ENCODE data around the gene FSIP1.

FSIP1 gene

DNA sequence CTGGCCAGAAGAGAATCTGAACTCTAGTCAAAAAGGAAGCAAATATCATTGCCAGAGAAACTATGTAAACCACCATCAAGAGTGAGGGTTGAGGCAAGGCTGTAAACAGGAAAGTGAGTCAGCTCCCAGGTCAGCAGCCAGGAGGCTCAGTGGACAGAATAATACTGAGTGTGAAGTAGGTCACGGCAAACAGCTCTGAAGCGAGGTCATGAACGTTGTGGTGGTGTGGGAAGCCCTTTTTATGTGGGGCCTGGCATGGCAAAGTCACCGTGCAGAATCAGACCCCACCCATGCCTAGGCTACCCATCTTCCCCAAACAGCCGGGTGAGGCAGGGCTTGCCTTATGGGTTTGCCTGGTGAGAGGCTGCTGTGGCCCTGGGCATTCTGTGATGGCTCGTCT is 157.8 kb downstream of the FSIP1 start:
- no peaks in the 10 kb centered on the region for H3K27me3 ChIP-seq (ENCODE audit: insufficient read depth, low read length)

DNA sequence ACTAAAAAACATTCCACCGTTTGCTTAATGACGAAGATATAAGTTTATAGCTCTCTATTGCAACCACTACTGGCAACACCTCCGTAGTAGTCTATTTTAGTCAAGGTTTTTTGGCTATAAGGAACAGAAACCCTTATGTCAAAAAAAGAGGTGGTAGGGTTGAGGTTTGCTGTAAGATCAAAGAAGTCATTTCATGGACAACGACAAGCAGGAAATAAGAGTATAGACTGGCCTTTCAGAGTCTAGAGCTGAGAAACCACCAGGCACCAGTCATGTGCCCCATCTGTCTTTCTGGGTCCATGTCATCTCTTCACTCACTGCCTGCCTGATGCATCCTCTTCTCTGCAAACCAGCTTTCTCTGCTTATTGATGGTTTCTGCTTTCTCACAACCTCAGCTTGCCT is 159.1 kb downstream of the FSIP1 start:
- Histone ChIP-seq H3K9ac (ENCODE audit: low read depth, low read length) (no peak overlapping the region), H3K27me3 (ENCODE audit: insufficient read depth, low read length) (no peaks in the 10 kb centered on the region), H3K27ac (ENCODE audit: low read length) (no peak overlapping the region), H3K4me1 (ENCODE audit: insufficient read depth, low read length) (no peaks in the 10 kb centered on the region), H3K36me3 (ENCODE audit: insufficient read depth, low read depth, low read length) (no peaks in the 10 kb centered on the region), H3K9me3 (ENCODE audit: insufficient read depth, low read depth, low read length) (no peaks in the 10 kb centered on the region), H3K4me3 (ENCODE audit: low read length) (no peak overlapping the region)

More for the DNA sequence above, 157.8 kb downstream of the FSIP1 start:
- no peaks in the 10 kb centered on the region for H3K4me1 ChIP-seq (ENCODE audit: insufficient read depth, low read length)
- no peak overlapping the region for H3K4me3 ChIP-seq (ENCODE audit: low read length)
- no peak overlapping the region for H3K9ac ChIP-seq (ENCODE audit: low read depth, low read length)
- H3K9me3 ChIP-seq (ENCODE audit: insufficient read depth, low read depth, low read length), result no peaks in the 10 kb centered on the region
- no peak overlapping the region for H3K27ac ChIP-seq (ENCODE audit: low read length)
- H3K36me3 ChIP-seq (ENCODE audit: insufficient read depth, low read depth, low read length), result no peaks in the 10 kb centered on the region

DNA sequence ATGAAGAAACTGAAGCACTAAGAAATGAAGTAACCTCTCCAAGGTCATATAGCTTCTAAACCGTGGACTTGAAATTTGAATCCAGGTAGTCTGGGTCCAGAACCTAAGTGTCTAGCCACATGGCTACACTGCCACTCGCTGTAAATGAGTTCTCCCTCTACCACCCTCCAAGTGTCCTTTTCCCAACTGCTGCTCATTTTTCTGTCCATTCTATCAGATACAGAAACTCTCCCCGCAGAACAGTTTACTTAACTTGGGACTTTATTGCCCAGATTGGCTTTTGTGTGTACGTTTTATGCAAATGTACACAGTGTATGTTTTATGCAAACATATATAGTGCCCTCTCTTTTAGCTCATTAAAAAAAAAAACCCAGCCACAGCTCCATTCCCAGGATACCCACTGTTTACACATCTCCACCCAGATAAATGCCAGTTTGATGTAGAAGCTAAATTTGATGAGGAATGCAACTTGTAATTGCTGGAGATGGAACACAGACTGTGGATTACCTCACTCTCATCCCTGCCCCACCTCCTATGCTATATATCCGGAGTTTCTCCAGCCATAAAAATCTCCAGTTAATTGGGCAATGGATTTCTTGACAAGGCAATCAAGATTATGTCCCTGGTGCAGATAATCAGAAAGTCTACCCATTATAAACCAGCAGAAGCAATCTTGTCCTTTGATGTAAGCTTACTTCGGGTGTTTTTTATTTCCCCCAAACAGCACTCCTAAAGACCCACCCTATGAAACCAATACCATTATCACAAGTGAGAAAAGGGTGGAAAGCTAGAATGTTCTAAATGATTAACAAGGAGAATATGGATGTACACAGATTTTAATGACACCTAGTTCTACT is 159.8 kb downstream of the FSIP1 start:
- Histone ChIP-seq H3K36me3 (ENCODE audit: insufficient read depth, low read depth, low read length) (no peaks in the 10 kb centered on the region), H3K27ac (ENCODE audit: low read length) (no peak overlapping the region), H3K9ac (ENCODE audit: low read depth, low read length) (no peak overlapping the region), H3K27me3 (ENCODE audit: insufficient read depth, low read length) (no peaks in the 10 kb centered on the region), H3K4me3 (ENCODE audit: low read length) (no peak overlapping the region), H3K9me3 (ENCODE audit: insufficient read depth, low read depth, low read length) (no peaks in the 10 kb centered on the region), H3K4me1 (ENCODE audit: insufficient read depth, low read length) (no peaks in the 10 kb centered on the region)

DNA sequence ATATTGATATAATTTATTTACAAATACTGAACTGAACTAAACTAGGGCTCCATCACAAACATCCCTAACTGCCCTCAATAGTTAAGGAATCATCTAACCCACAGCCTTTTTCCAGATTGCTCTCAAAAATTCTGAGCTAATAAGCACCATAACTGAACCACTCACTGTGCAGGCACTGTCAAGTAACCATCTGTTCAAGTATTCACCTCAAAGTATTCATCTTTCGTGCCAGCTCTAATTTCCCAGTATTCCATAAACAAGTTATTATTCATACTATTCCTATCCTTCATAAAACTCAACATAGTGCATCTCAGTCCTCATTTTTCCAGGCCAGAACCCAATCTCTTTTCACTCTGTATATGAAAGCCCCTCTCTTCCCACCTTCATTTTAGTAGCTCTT is 160.7 kb downstream of the FSIP1 start:
- H3K36me3 ChIP-seq (ENCODE audit: insufficient read depth, low read depth, low read length), result no peaks in the 10 kb centered on the region
- H3K4me3 ChIP-seq (ENCODE audit: low read length), result no peak overlapping the region
- H3K9ac ChIP-seq (ENCODE audit: low read depth, low read length), result no peak overlapping the region
- no peaks in the 10 kb centered on the region for H3K4me1 ChIP-seq (ENCODE audit: insufficient read depth, low read length)
- no peaks in the 10 kb centered on the region for H3K27me3 ChIP-seq (ENCODE audit: insufficient read depth, low read length)
- H3K9me3 ChIP-seq (ENCODE audit: insufficient read depth, low read depth, low read length), result no peaks in the 10 kb centered on the region
- no peak overlapping the region for H3K27ac ChIP-seq (ENCODE audit: low read length)

DNA sequence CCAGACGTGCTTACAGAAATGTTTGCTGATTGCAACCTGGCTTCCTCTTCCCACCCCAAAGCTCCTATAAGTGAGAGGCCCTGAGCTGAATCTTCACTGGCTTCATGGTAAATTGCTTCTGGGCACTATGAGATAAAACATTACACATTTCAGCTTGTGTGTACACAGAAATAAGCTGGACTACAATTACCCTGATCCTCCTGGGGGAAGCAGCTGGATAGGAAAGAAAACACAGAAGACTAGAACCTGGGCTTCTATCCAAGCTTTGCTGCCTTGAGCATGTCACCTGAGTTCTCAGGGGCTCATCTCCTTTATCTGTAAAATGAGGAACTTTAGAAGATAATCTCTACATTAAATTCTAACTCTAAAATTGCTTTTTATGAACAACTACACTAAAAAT is 161.4 kb downstream of the FSIP1 start:
- Histone ChIP-seq H3K9me3 (ENCODE audit: insufficient read depth, low read depth, low read length) (no peaks in the 10 kb centered on the region), H3K4me1 (ENCODE audit: insufficient read depth, low read length) (no peaks in the 10 kb centered on the region), H3K4me3 (ENCODE audit: low read length) (no peak overlapping the region), H3K36me3 (ENCODE audit: insufficient read depth, low read depth, low read length) (no peaks in the 10 kb centered on the region), H3K27me3 (ENCODE audit: insufficient read depth, low read length) (no peaks in the 10 kb centered on the region), H3K27ac (ENCODE audit: low read length) (no peak overlapping the region), H3K9ac (ENCODE audit: low read depth, low read length) (no peak overlapping the region)

DNA sequence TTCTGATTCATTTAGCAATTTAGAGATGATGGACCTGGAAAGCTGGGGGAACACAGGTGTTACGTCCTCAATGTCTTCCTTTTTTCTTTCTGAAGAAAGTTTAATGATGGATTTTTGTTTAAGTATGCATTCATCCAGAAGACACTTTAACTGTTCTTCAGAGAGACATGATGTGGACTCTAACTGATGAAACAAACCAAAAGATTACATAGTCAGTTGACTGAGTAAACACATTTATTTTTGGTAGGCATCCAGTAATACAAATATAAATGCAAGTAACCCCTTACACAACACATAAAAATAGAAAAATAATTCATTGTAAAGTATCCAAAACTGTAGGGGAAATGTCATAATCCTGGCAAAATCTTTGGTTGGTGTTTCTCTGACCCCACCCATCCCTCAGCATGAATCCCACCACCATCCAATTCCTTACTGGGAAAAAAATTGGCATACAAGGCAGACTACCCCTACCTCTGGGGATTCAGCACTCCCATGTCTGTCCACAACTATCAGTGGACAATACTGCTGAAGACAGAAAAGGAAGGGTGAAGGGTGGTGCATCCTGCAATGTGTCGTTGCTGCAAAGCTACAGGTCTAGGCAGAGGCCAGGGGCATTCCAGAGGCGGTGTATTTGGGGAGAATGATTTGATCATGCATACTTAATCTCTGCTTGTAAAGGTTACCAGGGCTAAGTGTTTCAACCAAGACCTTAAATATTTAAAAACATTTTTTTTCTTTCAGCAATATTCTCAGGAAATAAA is 164.4 kb downstream of the FSIP1 start:
- H3K4me3 ChIP-seq (ENCODE audit: low read length), result no peak overlapping the region
- no peak overlapping the region for H3K27ac ChIP-seq (ENCODE audit: low read length)
- no peaks in the 10 kb centered on the region for H3K4me1 ChIP-seq (ENCODE audit: insufficient read depth, low read length)
- no peaks in the 10 kb centered on the region for H3K36me3 ChIP-seq (ENCODE audit: insufficient read depth, low read depth, low read length)
- H3K27me3 ChIP-seq (ENCODE audit: insufficient read depth, low read length), result no peaks in the 10 kb centered on the region
- H3K9me3 ChIP-seq (ENCODE audit: insufficient read depth, low read depth, low read length), result no peaks in the 10 kb centered on the region
- H3K9ac ChIP-seq (ENCODE audit: low read depth, low read length), result no peak overlapping the region

DNA sequence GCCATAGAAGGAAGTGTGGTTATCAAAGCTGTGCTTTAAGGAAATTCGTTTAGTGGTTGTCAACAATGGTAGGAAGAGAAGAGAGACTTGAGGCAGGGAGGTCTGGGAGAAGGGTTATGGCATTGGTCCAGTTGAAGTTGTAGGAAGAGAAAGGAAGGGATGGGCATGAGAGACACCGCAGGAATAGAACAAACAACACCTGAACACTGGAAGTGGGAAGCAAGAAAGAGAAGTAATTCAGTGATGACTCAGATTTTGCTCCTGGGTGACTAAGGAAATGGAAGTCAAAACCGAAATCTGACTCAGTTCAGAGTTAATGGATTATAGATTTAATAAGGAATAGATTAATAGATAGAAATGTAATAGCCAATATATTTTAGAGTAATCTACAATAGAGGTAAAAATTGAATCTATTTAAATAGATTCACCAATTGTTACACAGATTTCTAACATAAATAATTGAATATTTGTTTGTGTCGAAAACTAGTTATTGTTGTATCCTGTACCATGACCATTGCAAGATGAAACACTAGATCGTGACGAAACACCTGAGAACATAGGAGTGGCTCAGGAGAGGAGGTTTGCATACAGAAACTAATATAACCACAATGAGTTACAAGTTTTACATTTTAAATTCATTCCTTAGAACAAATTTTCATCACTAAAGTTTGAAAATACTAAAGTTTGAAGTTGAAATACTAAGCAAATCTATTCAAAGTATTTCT is 165.7 kb downstream of the FSIP1 start:
- Histone ChIP-seq H3K9me3 (ENCODE audit: insufficient read depth, low read depth, low read length) (no peaks in the 10 kb centered on the region), H3K9ac (ENCODE audit: low read depth, low read length) (no peak overlapping the region), H3K4me1 (ENCODE audit: insufficient read depth, low read length) (no peaks in the 10 kb centered on the region), H3K4me3 (ENCODE audit: low read length) (no peak overlapping the region), H3K27ac (ENCODE audit: low read length) (no peak overlapping the region), H3K27me3 (ENCODE audit: insufficient read depth, low read length) (no peaks in the 10 kb centered on the region), H3K36me3 (ENCODE audit: insufficient read depth, low read depth, low read length) (no peaks in the 10 kb centered on the region)

DNA sequence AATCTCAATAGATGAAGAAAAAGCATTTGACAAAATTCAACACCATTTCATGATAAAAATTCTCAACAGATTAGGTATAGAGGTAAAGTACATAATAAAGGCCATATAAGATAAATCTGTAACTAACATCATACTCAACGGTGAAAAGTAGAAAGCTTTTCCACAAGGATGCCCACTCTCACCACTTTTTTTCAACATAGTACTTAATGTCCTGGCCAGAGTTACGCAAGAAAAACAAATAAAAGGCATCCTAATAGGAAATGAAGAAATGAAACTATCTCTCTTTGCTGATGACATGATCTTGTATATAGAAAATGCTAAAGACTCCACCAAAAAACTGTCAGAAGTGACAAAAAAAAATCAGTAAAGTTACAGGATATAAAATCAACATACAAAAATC is 168.8 kb downstream of the FSIP1 start:
- H3K27me3 ChIP-seq (ENCODE audit: insufficient read depth, low read length), result no peaks in the 10 kb centered on the region
- no peaks in the 10 kb centered on the region for H3K4me1 ChIP-seq (ENCODE audit: insufficient read depth, low read length)
- H3K36me3 ChIP-seq (ENCODE audit: insufficient read depth, low read depth, low read length), result no peaks in the 10 kb centered on the region
- H3K9ac ChIP-seq (ENCODE audit: low read depth, low read length), result no peak overlapping the region
- H3K4me3 ChIP-seq (ENCODE audit: low read length), result no peak overlapping the region
- peaks cover 7% of the 10 kb centered on the region; the same call in 1 of the 2 replicates for H3K9me3 ChIP-seq (ENCODE audit: insufficient read depth, low read depth, low read length)
- H3K27ac ChIP-seq (ENCODE audit: low read length), result no peak overlapping the region

DNA sequence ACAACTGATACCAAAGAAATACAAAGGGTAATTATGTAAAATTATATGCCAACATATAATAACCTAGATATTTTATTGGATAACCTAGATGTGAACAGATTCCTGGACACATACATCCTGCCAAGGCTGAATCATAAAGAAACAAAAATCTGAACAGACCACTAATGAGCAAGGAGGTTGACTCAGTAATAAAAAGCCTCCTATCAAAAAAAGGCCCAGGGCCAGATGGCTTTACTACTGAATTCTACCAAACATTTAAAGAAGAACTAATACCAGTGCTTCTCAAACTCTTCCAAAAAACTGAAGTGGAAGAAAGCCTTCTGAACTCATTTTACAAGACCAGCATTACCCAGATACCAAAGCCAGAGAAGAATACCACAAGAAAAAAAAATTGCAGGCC is 169.4 kb downstream of the FSIP1 start:
- H3K27me3 ChIP-seq (ENCODE audit: insufficient read depth, low read length), result no peaks in the 10 kb centered on the region
- H3K9ac ChIP-seq (ENCODE audit: low read depth, low read length), result no peak overlapping the region
- no peak overlapping the region for H3K27ac ChIP-seq (ENCODE audit: low read length)
- no peak overlapping the region for H3K4me3 ChIP-seq (ENCODE audit: low read length)
- no peaks in the 10 kb centered on the region for H3K36me3 ChIP-seq (ENCODE audit: insufficient read depth, low read depth, low read length)
- peaks cover 7% of the 10 kb centered on the region; the same call in 1 of the 2 replicates for H3K9me3 ChIP-seq (ENCODE audit: insufficient read depth, low read depth, low read length)
- no peaks in the 10 kb centered on the region for H3K4me1 ChIP-seq (ENCODE audit: insufficient read depth, low read length)

DNA sequence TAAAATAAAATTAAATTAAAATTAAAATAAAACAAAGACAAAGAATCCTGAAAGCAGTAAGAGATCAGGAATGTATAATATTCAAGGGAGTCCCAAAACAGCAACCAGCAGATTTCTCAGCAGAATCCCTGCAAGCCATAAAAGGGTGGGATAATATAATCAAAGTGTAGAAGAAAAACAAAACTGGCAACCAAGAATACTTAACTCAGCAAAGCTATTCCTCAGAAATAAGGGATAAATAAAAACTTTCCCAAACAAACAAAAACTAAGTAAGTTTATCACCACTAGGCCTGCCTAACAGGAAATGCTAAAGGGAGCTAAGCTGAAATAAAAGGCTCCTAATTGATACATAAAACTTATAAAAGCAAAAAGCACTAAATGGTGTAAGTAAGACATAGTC is 172.0 kb downstream of the FSIP1 start:
- H3K27ac ChIP-seq (ENCODE audit: low read length), result no peak overlapping the region
- H3K27me3 ChIP-seq (ENCODE audit: insufficient read depth, low read length), result no peaks in the 10 kb centered on the region
- H3K9me3 ChIP-seq (ENCODE audit: insufficient read depth, low read depth, low read length), result peaks cover 7% of the 10 kb centered on the region; the same call in 1 of the 2 replicates
- no peak overlapping the region for H3K9ac ChIP-seq (ENCODE audit: low read depth, low read length)
- no peaks in the 10 kb centered on the region for H3K36me3 ChIP-seq (ENCODE audit: insufficient read depth, low read depth, low read length)
- no peak overlapping the region for H3K4me3 ChIP-seq (ENCODE audit: low read length)
- no peaks in the 10 kb centered on the region for H3K4me1 ChIP-seq (ENCODE audit: insufficient read depth, low read length)

DNA sequence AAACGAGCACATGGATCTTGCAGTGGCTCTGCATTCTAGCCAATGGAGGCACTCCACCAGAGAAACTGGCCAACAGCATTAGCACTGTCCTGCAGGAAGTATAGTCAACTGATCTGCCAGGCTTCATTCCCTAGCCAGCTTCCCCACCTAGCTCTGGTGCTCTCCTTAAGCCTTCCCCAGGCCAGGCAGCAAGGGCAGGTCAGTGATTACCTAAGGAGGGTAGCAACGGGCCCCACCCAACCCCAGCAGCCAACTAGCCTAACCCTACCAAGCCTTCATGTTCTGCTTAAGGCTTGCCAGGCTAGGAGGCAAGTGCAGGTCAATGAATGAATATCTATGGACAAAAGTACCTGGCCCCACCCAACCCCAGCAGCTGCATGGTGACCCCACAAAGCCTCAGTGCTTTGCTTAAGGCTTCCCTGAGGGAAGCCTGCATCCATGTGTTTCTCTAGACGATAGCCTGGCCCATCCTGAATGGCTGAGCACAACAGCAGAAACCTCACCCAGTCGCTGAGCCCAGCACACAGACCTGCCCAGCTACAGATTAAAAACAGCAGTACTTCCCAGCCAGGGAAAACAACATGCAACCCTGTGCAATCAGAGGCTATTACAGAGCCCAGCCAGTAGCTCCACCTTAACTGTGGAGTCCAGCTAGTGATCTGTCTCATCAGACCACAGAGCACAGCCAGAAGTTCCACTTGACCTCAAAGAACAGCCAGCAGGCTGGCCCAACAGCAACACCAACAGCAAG is 173.3 kb downstream of the FSIP1 start:
- Histone ChIP-seq H3K27me3 (ENCODE audit: insufficient read depth, low read length) (no peaks in the 10 kb centered on the region), H3K9me3 (ENCODE audit: insufficient read depth, low read depth, low read length) (peaks cover 7% of the 10 kb centered on the region; the same call in 1 of the 2 replicates), H3K4me3 (ENCODE audit: low read length) (no peak overlapping the region), H3K27ac (ENCODE audit: low read length) (no peak overlapping the region), H3K36me3 (ENCODE audit: insufficient read depth, low read depth, low read length) (no peaks in the 10 kb centered on the region), H3K4me1 (ENCODE audit: insufficient read depth, low read length) (no peaks in the 10 kb centered on the region), H3K9ac (ENCODE audit: low read depth, low read length) (no peak overlapping the region)
